ENCODE measurements around the gene RPRD2. TPM values are rescaled to one million over a fixed set of nuclear protein-coding genes. Genes with fewer than 3 reads are reported as not detected.

The RPRD2 gene
- total and polyA plus RNA-seq, 9 of the 15 experiments (the other 6 are each of a cell fraction or from before 2014, with no cell fraction given): 1.5 to 21.6 (median 7.7) TPM

GRCh38 chr1:150516050-150516591 is 152.2 kb downstream of the RPRD2 start (continued):
- TF ChIP-seq YY1 (IDR thresholded peaks at IDR 0.05; ENCODE audit: borderline replicate concordance in 1 of 3, control insufficient read depth in 1 of 3, extremely low read depth in 1 of 3, insufficient read depth in 3 of 3, insufficient read length in 1 of 3, insufficient replicate concordance in 2 of 3, low read depth in 1 of 3, low read length in 2 of 3): no peak
- no peak for TF ChIP-seq PPARD (CRISPR knock-in tag; IDR thresholded peaks at IDR 0.05)
- 0 out of 2 replicates have a peak, but pooled peaks have one; percentile 9 for TF ChIP-seq NBN (IDR thresholded peaks at IDR 0.05; ENCODE audit: low read depth)
- TF ChIP-seq RAD51 (IDR thresholded peaks at IDR 0.05; ENCODE audit: borderline replicate concordance, low read depth): no peak
- no peak for TF ChIP-seq EZH2 (IDR thresholded peaks at IDR 0.05; ENCODE audit: borderline replicate concordance, low read depth, low read length)
- TF ChIP-seq FOSL1 (tag; conservative IDR thresholded peaks at IDR 0.05): no peak
- TF ChIP-seq ADNP (tag; IDR thresholded peaks at IDR 0.05): peak; percentile 89; the same call in 1 of the 2 replicates
- TF ChIP-seq ARID1B (IDR thresholded peaks at IDR 0.05): peak; percentile 18; the same call in 1 of the 2 replicates
- TF ChIP-seq FOXP4 (CRISPR knock-in tag; IDR thresholded peaks at IDR 0.05; ENCODE audit: borderline replicate concordance): no peak
- 0 out of 2 replicates have a peak, but pooled peaks have one; percentile 37 for TF ChIP-seq ZBTB40 (IDR thresholded peaks at IDR 0.05)
- TF ChIP-seq ZBTB40 (CRISPR knock-in tag; IDR thresholded peaks at IDR 0.05): no peak
- no peak for TF ChIP-seq SRSF1 (IDR thresholded peaks at IDR 0.05; ENCODE audit: low read depth, low read length)
- peak; percentile 38 for TF ChIP-seq TBP (optimal IDR thresholded peaks at IDR 0.05; ENCODE audit: low read depth, low read length)
- TF ChIP-seq TARDBP (IDR thresholded peaks at IDR 0.05): 0 out of 2 replicates have a peak, but pooled peaks have one; percentile 10
- TF ChIP-seq TEAD1 (CRISPR knock-in tag; IDR thresholded peaks at IDR 0.05): no peak
- no peak for TF ChIP-seq CREB3 (tag; conservative IDR thresholded peaks at IDR 0.05; ENCODE audit: low read depth)
